GM19035 (cell line): ENCODE results near the gene HMMR.

ENCODE experiments used
- ATAC-seq: cut with Tn5 transposase; IDR thresholded peaks from one replicate; pipeline ENCODE4 v1.9.1; 2021; ENCODE audit not compliant: unreplicated experiment

HMMR gene

DNA sequence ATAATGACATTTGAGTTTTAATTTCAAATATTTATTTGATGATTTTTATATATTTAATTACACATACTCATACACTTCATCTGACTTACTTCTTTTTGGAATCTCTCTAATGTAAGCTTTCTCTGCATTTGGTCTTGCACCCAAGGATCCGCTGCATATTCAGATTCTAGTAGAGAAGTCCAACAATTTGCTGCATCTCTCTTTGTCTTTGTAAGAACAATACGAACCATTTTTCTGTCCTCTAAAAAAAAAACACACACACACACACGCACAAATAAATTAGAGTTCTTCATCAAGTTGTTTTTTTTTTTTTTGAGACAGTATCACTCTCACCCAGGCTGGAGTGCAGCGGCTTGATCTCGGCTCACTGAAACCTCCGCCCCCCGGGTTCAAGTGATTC is 3.6 kb upstream of the HMMR start:
- ATAC-seq = no peak

DNA sequence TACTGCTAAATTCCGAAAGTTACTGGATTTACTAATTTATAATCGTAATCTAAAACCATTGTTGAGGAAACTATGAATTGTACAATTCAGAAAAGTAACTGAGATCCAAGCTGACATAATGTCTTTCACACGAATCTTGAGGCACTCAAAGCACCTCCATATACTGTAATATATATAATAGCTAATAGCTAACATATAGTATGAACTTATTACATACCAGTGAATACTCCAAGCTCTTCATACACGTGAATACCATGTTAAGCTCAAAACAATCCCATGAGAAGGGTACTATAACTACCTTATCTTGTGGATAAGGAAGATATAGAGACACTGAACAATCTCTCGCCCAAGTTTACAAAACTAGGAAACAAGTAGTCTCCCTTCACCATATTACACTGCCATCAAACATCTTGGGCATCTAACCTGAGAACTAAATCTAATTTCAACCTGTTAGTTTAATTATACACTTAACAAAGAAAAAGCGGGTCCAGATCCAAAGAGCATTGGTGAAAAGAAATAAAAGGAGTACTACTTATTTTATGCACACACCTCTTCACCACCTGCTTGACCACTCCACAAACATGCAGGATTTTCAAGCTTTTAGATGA is 1.6 kb upstream of the HMMR start:
- no peak for ATAC-seq

DNA sequence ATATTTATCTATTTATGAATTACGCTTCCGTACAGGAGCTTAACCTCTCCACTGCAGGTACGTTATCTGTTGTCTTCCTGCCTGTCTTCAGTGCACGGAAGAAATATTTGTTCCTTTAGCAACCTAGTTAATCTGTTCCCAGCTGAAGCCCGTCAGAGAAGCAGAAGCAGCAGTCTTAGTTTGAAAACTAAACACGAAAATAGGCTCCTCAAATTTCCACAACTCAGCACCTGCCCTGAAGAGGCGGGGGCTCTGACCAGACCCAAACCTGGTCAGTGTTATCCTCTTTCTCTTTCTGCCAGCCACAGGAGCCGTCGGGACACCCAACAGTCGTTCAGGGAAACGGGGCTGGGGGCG is 992 bp upstream of the HMMR start:
- peak; percentile 4 for ATAC-seq

DNA sequence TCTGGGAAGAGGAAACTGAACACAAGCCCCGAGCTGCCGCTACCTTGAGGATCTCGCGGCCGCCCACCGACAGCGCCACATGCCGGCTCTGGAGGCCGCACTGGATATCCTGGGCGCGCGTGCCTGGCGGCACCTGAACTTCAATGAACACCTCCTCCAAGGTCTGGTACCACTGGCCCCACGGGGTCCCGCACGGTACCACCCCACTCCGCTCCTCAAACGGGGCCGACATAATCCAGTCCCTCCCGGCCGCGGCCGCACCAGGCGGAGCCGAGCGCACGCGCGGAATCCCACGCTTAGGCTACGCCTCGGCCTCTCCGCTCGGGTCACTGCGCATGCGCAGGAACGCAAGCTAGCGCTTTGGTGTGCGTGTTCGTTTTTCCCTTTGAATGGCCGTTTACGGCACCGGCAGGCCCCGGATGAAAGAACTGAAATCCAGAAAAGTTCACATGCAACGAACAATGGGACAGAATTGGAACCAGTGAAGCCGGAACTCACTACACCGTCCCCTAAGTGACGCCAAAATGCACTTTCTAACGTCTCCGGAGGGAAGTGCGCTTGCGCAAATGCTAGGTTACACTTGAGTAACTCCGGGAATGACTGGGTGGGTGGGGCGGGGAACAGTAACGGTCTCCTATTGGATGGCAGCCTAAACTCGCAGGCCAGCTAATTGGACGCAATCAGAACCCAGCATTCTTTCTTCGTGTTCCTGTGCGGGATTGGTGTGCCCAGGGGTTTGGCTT is 442 bp upstream of the HMMR start, which contains the start of gene NUDCD2:
NUDCD2 (minus strand) TSS at position 284 of the 743 bp plus-strand sequence; CDS start at position 232, 52 bp downstream.
- peak; percentile 73 for ATAC-seq

DNA sequence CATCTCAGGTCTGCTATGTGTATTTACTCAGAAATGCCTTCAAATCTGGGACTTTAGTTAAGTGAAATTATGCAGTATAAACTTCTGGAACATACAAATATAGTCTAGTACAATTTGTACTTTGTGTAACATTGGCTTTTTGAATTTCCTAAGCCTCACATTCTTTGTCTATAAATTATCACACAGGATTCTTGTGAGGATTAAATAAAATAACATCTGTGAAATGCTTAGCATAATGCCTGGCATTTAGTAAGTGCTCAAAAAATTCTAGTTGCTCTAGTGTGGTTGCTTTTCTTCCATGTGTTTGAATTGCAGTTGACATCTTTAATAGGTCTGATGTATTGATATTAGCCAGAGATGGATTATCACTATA is 2.6 kb downstream of the HMMR start:
- no peak for ATAC-seq

DNA sequence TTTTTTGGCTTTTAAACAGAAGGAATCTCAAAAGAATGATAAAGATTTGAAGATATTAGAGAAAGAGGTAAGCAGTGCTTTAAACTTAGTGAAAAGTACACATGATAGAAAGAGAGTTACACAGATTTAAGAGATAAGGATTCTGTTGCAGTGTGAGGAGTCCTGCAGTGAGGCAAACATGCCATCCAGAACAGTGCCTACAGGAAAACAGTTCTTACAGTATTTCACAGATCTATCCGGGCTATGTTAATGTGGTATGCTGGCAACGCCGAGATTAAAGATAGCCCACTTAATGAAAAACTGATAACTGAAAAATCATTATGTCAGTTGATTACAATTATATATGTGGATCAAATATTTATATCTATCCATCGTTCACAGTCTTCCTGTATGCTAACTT is 7.2 kb downstream of the HMMR start:
- no peak for ATAC-seq

DNA sequence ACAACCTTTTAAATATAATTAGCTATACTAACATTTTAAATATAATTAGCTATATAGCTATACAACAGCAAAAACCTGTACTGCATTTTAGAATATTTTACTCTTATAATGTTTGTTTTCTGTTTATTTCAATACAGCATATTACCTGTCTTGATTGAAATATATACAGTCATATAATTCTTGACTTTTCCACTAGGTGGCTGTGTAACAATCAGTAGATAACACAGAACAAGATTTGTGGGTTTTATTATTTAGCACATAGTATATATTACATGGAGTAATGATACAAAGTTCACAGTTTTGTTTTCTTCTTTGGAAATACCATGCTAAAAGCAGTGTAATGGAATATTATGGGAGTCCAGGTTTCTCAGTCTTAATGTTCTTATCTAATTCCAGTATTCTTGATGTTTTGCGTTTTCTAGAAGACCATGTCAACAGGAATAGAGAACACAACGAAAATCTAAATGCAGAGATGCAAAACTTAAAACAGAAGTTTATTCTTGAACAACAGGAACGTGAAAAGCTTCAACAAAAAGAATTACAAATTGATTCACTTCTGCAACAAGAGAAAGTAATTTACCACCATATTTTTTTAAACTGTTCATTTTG is 13.3 kb downstream of the HMMR start:
- peak; percentile 86 for ATAC-seq

DNA sequence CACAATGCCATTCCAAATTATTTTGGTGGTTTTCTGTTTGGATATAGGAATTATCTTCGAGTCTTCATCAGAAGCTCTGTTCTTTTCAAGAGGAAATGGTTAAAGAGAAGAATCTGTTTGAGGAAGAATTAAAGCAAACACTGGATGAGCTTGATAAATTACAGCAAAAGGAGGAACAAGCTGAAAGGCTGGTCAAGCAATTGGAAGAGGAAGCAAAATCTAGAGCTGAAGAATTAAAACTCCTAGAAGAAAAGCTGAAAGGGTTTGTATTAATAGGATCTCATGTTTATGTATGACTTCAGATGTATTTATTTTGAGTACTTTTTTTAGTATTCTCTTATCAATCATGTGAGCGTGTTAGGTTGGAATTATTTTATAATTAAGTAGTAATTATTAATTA is 15.0 kb downstream of the HMMR start:
- no peak for ATAC-seq

DNA sequence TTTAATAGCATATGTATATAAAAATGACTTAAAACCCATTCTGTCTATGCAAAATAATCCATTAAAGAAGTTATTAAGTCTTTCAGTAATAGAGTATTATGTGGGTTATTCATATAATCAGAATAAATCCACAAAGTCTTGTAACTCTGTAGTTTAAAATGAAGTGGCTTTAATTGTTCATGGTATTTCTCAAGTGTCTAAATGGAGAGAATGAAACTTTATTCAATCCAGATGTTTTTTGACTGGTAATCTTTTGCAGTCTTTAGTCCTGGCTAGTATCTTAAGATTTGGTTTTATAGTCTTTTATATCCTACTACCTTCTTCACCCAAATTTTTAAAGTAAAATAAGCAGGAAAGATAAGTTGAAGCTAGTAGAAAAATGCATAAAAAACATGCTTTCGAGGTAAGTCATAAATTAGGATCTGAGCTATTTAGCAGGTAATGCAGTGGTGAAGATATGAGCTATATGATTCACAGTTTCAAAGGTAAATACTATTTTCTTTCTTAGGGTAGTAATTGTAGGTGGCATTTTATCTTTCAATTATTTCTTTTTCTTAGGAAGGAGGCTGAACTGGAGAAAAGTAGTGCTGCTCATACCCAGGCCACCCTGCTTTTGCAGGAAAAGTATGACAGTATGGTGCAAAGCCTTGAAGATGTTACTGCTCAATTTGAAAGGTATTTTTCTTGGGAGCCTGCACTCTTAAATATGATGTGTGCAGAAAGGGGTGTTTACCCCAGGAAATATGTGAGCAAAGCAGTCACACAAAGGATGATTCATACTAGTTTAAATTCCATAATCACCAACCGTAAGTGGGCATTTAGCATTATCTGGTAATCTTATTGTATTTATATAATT is 17.9 kb downstream of the HMMR start:
- no peak for ATAC-seq

DNA sequence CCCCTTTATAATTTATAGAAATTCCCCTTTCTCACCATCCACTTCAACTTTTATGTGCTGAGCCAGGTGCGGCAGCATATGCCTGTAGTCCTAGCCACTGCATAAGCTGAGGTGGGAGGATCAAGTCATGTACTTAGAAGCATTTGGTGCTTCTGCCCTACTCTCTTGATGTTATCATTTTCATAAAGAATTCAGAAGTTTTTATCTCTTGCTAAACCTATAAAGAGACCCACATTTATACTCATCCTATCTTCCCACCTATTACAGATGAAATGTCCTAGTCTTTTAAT is 18.5 kb downstream of the HMMR start:
- ATAC-seq = no peak

DNA sequence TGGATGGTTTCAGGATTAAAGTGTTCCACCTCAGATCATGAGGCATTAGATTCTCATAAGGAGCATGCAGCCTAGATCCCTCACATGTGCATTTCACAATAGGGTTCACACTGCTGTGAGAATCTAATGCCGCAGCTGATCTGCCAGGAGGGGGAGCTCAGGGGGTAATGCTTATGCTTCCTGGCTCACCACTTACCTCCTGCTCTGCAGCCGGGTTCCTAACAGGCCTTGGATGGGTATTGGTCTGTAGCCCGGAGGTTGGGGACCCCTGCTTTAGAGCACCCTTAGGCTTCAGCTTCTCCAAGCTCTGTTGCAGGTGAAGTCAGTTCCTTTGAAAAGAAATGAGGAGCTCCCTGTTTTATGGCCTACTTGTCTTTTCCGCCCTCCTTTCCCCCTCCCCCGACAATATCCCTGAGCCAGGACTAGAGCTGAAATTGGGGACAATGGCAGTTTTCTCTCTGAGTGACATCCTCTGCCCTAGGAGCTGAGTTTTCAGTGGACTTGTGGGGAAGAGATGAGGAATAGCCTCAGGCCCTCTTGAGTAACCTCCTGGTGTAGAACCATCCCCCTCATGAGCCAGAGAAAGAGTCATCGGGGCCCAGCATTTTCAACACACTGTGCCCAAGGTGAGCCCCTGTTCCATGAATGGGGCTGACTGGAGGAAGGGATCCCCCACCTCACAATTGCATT is 28.8 kb downstream of the HMMR start:
- ATAC-seq = no peak

DNA sequence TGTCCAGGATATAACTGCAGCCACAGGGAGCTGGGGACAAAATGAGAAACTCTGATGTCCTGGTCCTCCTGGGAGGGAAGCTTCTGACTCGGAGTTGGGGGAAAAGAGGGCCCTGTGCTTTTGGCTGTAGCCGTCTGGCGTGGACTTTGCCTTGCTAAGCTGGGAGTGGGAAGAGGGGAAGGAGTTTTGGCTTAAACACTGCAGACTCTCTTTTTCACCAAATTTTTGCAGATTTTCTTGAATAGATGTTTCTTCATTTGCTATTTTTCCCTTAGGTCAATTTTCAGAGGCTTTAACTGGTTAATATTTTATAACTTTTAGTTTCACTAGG is 29.3 kb downstream of the HMMR start:
- no peak for ATAC-seq

DNA sequence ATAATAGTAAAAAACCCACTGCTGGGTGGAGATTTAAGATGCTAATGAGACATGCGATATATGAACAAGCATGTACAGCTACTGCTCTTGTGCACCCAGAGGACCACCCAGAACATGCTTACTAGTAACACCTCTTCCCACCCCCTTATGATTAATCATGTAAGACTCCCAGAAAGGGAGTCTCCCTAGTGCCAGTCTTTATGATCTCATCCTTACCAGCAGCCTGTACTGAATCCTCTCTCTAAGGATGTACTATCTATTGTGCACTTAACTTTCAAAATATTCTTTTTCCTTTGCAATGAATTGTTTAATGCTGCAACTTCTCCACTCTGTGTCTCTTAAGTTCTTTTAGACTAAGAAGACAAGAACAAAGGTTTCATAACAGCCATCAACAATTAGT is 35.9 kb downstream of the HMMR start:
- ATAC-seq = no peak

DNA sequence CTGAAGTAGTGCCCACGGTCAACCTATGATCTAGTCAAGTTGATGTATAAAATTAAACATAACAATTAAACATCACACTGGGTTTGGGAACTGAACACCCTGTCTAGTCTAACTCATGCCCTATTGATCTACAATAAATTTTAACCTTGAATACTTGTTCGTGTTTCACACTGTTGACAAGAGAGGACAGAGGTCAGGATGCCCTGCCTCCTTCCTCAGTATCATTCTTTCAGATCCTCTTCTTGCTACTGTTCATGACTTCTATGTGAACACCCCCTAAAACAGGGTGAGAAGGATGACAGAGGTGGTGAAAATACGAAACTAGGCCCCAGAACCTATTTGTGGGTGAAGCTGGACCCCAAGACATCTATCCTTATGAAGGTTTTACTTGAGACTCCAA is 36.9 kb downstream of the HMMR start:
- ATAC-seq = no peak

DNA sequence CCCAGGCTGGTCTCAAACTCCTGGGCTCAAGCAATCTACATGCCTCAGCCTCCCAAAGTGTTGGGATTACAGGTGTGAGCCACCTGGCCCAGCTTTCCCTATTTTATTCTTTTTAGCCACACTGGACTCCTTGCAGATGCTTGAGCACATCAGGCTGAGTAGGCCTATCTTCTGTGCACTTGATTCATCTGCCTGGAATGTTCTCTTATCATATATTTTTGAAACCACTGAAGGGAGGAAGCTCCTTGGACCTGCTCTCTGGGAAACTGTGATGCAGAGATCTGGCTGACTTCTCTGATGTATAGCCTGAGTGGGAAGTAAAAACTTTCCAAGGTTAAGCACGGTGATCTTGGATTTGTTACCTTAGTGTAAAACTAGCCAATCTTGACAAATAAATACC is 38.5 kb downstream of the HMMR start:
- no peak for ATAC-seq

DNA sequence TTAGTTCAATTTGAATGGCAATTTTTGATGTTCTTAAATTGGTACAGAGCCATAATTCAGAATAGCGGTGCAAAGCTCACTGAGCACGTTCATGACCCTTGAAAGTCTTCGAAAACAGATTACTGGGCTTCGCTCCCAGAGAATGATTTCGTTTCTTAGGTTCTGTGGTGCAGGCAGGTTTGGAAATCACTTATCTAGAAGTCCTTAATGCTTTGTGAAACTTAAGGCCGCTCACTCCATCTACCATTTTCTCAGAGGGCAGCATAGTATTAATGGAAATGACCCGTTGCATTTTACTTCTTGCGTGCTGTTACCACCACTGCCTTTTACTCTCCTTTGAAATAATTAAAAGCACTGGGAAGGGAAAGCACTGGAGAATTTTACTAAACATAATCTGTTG is 42.1 kb downstream of the HMMR start:
- ATAC-seq = no peak

DNA sequence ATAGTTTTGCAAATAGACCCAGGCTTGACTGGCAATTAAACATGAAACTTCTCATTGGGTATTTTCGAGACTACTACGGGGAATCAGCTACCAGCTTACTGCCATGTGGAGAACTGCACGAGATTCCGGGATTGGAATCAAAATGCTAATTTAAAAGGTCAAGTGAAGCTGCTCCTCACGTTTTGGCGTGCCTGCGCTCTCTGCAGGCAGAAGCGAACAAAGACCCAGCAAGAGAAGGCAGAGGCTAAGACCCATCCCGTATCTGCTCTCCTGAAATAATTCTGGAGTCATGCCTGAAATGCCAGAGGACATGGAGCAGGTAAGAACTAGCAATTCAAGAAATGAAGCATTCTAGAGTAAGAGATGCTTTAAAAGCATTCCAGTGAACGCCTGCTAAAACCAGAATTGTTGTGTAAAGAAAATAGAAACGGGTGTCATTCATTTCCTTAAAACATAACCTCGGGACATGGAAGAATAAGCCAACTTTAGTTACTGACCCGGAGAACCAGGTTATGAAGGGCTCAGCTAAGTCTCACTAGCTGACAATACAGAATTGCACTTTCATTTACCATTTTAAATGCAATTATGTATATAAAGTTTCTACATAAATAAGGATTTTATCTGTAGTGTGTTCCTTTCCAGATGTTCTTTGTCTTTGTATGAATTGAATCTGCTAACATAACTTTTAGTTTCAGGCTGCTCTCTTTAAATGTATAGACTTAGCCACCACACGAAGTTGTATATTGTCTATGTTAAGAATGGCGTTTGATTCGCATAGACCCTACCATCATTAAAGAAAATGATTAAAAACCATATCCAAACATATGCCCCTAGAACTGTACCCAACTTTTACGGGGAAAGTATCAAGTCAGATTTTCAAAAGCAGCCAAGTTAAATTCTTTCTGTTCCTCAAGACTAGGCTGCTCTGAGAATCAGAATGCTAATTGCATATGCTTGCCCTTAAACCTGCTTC is 43.0 kb downstream of the HMMR start:
- no peak for ATAC-seq

DNA sequence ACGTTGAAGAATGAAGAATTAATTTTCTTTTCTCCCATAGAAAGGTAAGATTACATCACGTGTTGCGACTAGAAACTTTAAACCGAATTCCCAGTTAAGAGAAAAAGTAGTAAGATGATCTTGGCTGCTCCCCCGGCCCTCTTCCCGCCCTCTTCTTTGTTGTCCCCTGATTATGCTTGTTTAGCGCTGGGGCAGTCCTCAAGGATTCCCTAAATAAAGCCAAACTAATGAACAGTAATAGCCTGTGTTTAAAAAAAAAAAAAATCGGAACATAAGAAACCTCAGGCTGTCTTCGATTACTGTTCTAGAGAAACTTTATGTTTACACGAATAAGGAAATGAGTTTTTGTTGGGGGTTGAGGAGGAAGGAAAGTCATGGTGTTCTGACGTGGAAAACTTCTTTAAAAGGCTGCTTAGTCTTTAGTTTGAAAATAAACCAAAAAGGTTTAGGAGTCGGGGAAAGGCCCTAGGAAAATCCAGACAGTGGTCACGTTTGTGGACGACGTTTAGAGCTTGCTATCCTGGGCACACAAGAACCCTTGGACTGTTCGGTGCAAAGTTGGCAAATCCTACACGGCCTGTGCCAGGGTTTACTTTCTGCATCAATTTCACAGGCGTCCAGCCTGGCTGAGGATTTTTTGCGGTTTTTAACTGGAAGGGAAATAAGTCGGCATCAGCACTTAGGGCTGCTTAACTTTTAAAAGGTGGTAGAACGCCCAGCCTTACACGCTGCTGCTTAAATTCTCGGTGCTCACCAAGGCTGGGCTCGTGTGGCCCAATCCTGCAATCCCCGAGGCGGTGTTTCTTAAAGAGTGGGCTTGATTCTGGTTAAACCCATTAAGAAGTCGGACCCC is 43.9 kb downstream of the HMMR start:
- no peak for ATAC-seq

DNA sequence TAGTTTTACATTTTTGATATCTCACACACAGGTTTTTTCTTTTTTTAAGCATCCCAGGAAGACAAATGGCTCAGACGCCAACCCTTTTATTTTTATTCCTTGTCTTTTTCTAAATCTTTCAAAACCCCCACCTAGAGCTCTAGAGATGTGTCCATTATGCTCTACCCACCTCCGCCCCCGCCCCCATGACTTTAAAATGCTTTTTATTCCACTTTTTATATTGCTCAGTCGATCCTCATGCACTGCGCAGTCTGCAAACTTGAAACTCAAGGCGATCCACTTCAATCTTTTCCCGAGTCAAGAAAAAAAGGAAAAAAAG is 44.6 kb downstream of the HMMR start:
- peak; percentile 1 for ATAC-seq
